Activated T-helper 2 cell treated with anti-CD3 and anti-CD28 coated beads, Interferon-gamma antibody, Interleukin-2, Interleukin-4, amounts not matched to agents 10 μg/mL and 5 μg/mL and 100 μg/mL, durations not matched to agents 14 hours and 24 hours and 36 hours (primary cell): Measurements from ENCODE around the gene CISH. TPM values are rescaled to one million over a fixed set of nuclear protein-coding genes. Genes with fewer than 3 reads are reported as not detected.

ENCODE experiments used
- DNase-seq: peaks from one replicate; pipeline ENCODE4 v3.0.0; 2021; ENCODE audit warnings: low spot score
- H3K27ac Mint-ChIP-seq: one replicate; pipeline ENCODE4 v1.8.0; 2021; ENCODE audit warnings: mixed read lengths
- H3K27me3 Mint-ChIP-seq: one replicate; pipeline ENCODE4 v1.8.0; 2021; ENCODE audit warnings: low read depth, mixed read lengths
- H3K36me3 Mint-ChIP-seq: one replicate; pipeline ENCODE4 v1.8.0; 2021; ENCODE audit warnings: low read depth, mixed read lengths
- H3K4me1 Mint-ChIP-seq: one replicate; pipeline ENCODE4 v1.8.0; 2021; ENCODE audit warnings: low read depth, mixed read lengths
- H3K4me3 Mint-ChIP-seq: one replicate; pipeline ENCODE4 v1.8.0; 2021; ENCODE audit warnings: low read depth, mild to moderate bottlenecking, moderate library complexity, mixed read lengths
- H3K9me3 Mint-ChIP-seq: one replicate; pipeline ENCODE4 v1.8.0; 2021; ENCODE audit warnings: mixed read lengths
- intact Hi-C: fragments of 100-400 bp; cut with micrococcal nuclease; formaldehyde crosslinking; loops from one replicate; pipeline ENCODE4 v1.15.1; 2023
- total RNA-seq: library from RNA; stranded (reverse); gene quantifications from 2 replicates; pipeline ENCODE4 v1.2.3, GENCODE V29; 2022

Gene CISH
- total RNA-seq, 1 donor from 2014 or later = 351 TPM

- peaks cover 96% of the 10 kb centered on the region for H3K36me3 Mint-ChIP-seq
- intact Hi-C loops = no loop called here
- H3K4me1 Mint-ChIP-seq = peaks cover 27% of the 10 kb centered on the region
- no peak for DNase-seq
- peak overlapping the region; percentile 100 for H3K27ac Mint-ChIP-seq
- peak overlapping the region; percentile 95 for H3K4me3 Mint-ChIP-seq
- H3K27me3 Mint-ChIP-seq = no peaks in the 10 kb centered on the region
- H3K9me3 Mint-ChIP-seq = no peaks in the 10 kb centered on the region
These were observed 2.4 kb downstream of the CISH start for GRCh38 chr3:50609071-50609762.

GRCh38 chr3:50608278-50608677, 3.3 kb downstream of the CISH start:
- Mint-ChIP-seq H3K27ac (peak overlapping the region; percentile 100), H3K4me1 (peaks cover 29% of the 10 kb centered on the region), H3K4me3 (peak overlapping the region; percentile 95), H3K9me3 (no peaks in the 10 kb centered on the region), H3K36me3 (peaks cover 97% of the 10 kb centered on the region), H3K27me3 (no peaks in the 10 kb centered on the region)
- no peak for DNase-seq
- intact Hi-C loops = no loop called here

- H3K4me3 Mint-ChIP-seq = peak overlapping the region; percentile 95
- no peaks in the 10 kb centered on the region for H3K9me3 Mint-ChIP-seq
- peak overlapping the region; percentile 100 for H3K27ac Mint-ChIP-seq
- DNase-seq = no peak
- H3K36me3 Mint-ChIP-seq = peaks cover 98% of the 10 kb centered on the region
- intact Hi-C loops = no loop called here
- H3K4me1 Mint-ChIP-seq = peaks cover 37% of the 10 kb centered on the region
- H3K27me3 Mint-ChIP-seq = no peaks in the 10 kb centered on the region
These were observed 4.1 kb downstream of the CISH start for GRCh38 chr3:50607271-50608091.

GRCh38 chr3:50606596-50606995, 5.0 kb downstream of the CISH start:
- Mint-ChIP-seq H3K4me3 (peak overlapping the region; percentile 95), H3K4me1 (peaks cover 45% of the 10 kb centered on the region)
- DNase-seq = no peak

GRCh38 chr3:50605901-50606326, 5.7 kb downstream of the CISH start:
- H3K36me3 Mint-ChIP-seq = peaks cover 92% of the 10 kb centered on the region
- H3K27ac Mint-ChIP-seq = peak overlapping the region; percentile 100
- no peak for DNase-seq
- peaks cover 52% of the 10 kb centered on the region for H3K4me1 Mint-ChIP-seq
- intact Hi-C loops = no loop called here
- no peaks in the 10 kb centered on the region for H3K27me3 Mint-ChIP-seq
- H3K9me3 Mint-ChIP-seq = no peaks in the 10 kb centered on the region
- H3K4me3 Mint-ChIP-seq = peak overlapping the region; percentile 95

More at GRCh38 chr3:50606596-50606995, 5.0 kb downstream of the CISH start:
- Mint-ChIP-seq H3K27ac (peak overlapping the region; percentile 100), H3K36me3 (peaks cover 95% of the 10 kb centered on the region), H3K27me3 (no peaks in the 10 kb centered on the region), H3K9me3 (no peaks in the 10 kb centered on the region)
- intact Hi-C loops = no loop called here

GRCh38 chr3:50604628-50605588, 6.7 kb downstream of the CISH start:
- Mint-ChIP-seq H3K27ac (peak overlapping the region; percentile 100), H3K27me3 (no peaks in the 10 kb centered on the region), H3K4me1 (peaks cover 62% of the 10 kb centered on the region), H3K36me3 (peaks cover 88% of the 10 kb centered on the region), H3K4me3 (peak overlapping the region; percentile 95), H3K9me3 (no peaks in the 10 kb centered on the region)
- intact Hi-C loops = loop anchor here (5.0 kb wide), 2 partner anchors 268 to 368 kb away; partner anchors contain the start of gene GNAI2
- no peak for DNase-seq

- H3K36me3 Mint-ChIP-seq = peaks cover 88% of the 10 kb centered on the region
- H3K27ac Mint-ChIP-seq = peak overlapping the region; percentile 100
- no peaks in the 10 kb centered on the region for H3K27me3 Mint-ChIP-seq
- intact Hi-C loops = loop anchor here (5.0 kb wide), 2 partner anchors 267 to 367 kb away; partner anchors contain the start of gene GNAI2
- peaks cover 69% of the 10 kb centered on the region for H3K4me1 Mint-ChIP-seq
- no peak for DNase-seq
- H3K9me3 Mint-ChIP-seq = no peaks in the 10 kb centered on the region
- peak overlapping the region; percentile 95 for H3K4me3 Mint-ChIP-seq
These were observed 7.4 kb downstream of the CISH start for GRCh38 chr3:50604110-50604621.

- intact Hi-C loops = loop anchor here (5.0 kb wide), 2 partner anchors 266 to 366 kb away; partner anchors contain the start of gene GNAI2
- Mint-ChIP-seq H3K4me3 (peak overlapping the region; percentile 95), H3K27ac (peak overlapping the region; percentile 100), H3K27me3 (no peaks in the 10 kb centered on the region), H3K4me1 (peaks cover 75% of the 10 kb centered on the region), H3K36me3 (peaks cover 86% of the 10 kb centered on the region), H3K9me3 (no peaks in the 10 kb centered on the region)
- no peak for DNase-seq
These were observed 8.1 kb downstream of the CISH start for GRCh38 chr3:50603261-50604109.

- peaks cover 86% of the 10 kb centered on the region for H3K36me3 Mint-ChIP-seq
These were observed 8.9 kb downstream of the CISH start for GRCh38 chr3:50602595-50603191.

GRCh38 chr3:50600841-50601591, 10.6 kb downstream of the CISH start:
- Mint-ChIP-seq H3K27ac (peak overlapping the region; percentile 100), H3K4me3 (peak overlapping the region; percentile 74), H3K27me3 (no peaks in the 10 kb centered on the region), H3K9me3 (no peaks in the 10 kb centered on the region), H3K4me1 (peaks cover 81% of the 10 kb centered on the region), H3K36me3 (peaks cover 69% of the 10 kb centered on the region)
- DNase-seq = peak; percentile 80
- intact Hi-C loops = loop anchor here (1.0 to 5.0 kb wide), 6 partner anchors 11 to 364 kb away; partner anchors contain the start of gene GNAI2

More at GRCh38 chr3:50602595-50603191, 8.9 kb downstream of the CISH start:
- DNase-seq = no peak
- H3K27me3 Mint-ChIP-seq = no peaks in the 10 kb centered on the region
- peaks cover 82% of the 10 kb centered on the region for H3K4me1 Mint-ChIP-seq
- peak overlapping the region; percentile 74 for H3K4me3 Mint-ChIP-seq
- peak overlapping the region; percentile 100 for H3K27ac Mint-ChIP-seq
- no peaks in the 10 kb centered on the region for H3K9me3 Mint-ChIP-seq
- intact Hi-C loops = loop anchor here (5.0 kb wide), 2 partner anchors 265 to 365 kb away; partner anchors contain the start of gene GNAI2
